SU-DHL-6 (cell line): ENCODE measurements around the gene UBE2D4.
"Not testable (repeated sequence)": the region's sequence is repeated elsewhere in the genome, so short reads cannot be mapped to it uniquely, and the experiment has no call there.

Source experiments
- H2AFZ ChIP-seq: fragments of 200-600 bp; sonication (generic); 2 replicates; pipeline ENCODE4 v1.6.1; 2014; ENCODE audit warnings: low read depth, mild to moderate bottlenecking, moderate library complexity, mixed read lengths, antibody characterized with exemption, low read length; ENCODE audit not compliant: severe bottlenecking
- H3F3A ChIP-seq: fragments of 200-600 bp; shearing (Covaris generic); 2 replicates; pipeline ENCODE4 v1.6.0; 2016; ENCODE audit warnings: antibody characterized with exemption, mild to moderate bottlenecking; ENCODE audit not compliant: insufficient read depth
- H3K27ac ChIP-seq: fragments of 200-600 bp; sonication (generic); 2 replicates; pipeline ENCODE4 v1.5.1; 2016; ENCODE audit warnings: low read depth, mild to moderate bottlenecking, low read length, moderate library complexity, mixed read lengths
- H3K27me3 ChIP-seq: fragments of 200-600 bp; sonication (generic), shearing (Covaris generic); 2 replicates; pipeline ENCODE4 v1.6.0; 2014; ENCODE audit warnings: mild to moderate bottlenecking, low read length
- H3K36me3 ChIP-seq: fragments of 200-600 bp; sonication (generic); 2 replicates; pipeline ENCODE4 v1.6.1; 2014; ENCODE audit warnings: mild to moderate bottlenecking, low read length, mixed read lengths
- H3K4me2 ChIP-seq: fragments of 300-600, 200-600 bp; shearing (Covaris generic), sonication (generic); 2 replicates; pipeline ENCODE4 v1.6.0; 2014; ENCODE audit warnings: low read length, low read depth, mild to moderate bottlenecking; ENCODE audit not compliant: poor library complexity, severe bottlenecking
- H3K4me3 ChIP-seq: fragments of 200-600 bp; sonication (generic); 2 replicates; pipeline ENCODE4 v1.5.1; 2014; ENCODE audit warnings: antibody characterized with exemption, low read length, mild to moderate bottlenecking, mixed read lengths; ENCODE audit not compliant: insufficient read depth, poor library complexity, severe bottlenecking
- H3K79me2 ChIP-seq: fragments of 200-600 bp; sonication (generic); 2 replicates; pipeline ENCODE4 v1.6.1; 2014; ENCODE audit warnings: mild to moderate bottlenecking, low read length, moderate library complexity; ENCODE audit not compliant: insufficient read depth
- H3K9ac ChIP-seq: fragments of 200-600 bp; sonication (generic); 2 replicates; pipeline ENCODE4 v1.7.0; 2014; ENCODE audit warnings: mild to moderate bottlenecking, low read length
- H3K9me2 ChIP-seq: fragments of 200-600 bp; sonication (generic); replicated peaks from 2 replicates; pipeline ENCODE4 v1.6.1; 2014; ENCODE audit warnings: low read length; ENCODE audit not compliant: insufficient read depth
- H3K9me3 ChIP-seq: fragments of 200-600 bp; sonication (generic); 2 replicates; pipeline ENCODE4 v1.6.1; 2014; ENCODE audit warnings: low read length, mixed read lengths; ENCODE audit not compliant: insufficient read depth
- H4K20me1 ChIP-seq: fragments of 200-600 bp; sonication (generic); 2 replicates; pipeline ENCODE4 v1.6.1; 2014; ENCODE audit warnings: low read depth, mild to moderate bottlenecking, antibody characterized with exemption, low read length, moderate library complexity, mixed read lengths
- CTCF ChIP-seq: fragments of 200-600 bp; sonication (generic); IDR thresholded peaks from one replicate; pipeline ENCODE4 v1.5.1; 2017; ENCODE audit warnings: antibody characterized with exemption, mild to moderate bottlenecking, low read length, moderate library complexity; ENCODE audit not compliant: insufficient read depth, poor library complexity, severe bottlenecking
- EZH2phosphoT487 ChIP-seq: fragments of 200-600 bp; sonication (generic), shearing (Covaris generic); conservative IDR thresholded peaks from 2 replicates; pipeline ENCODE4 v1.6.1; 2018; ENCODE audit warnings: mild to moderate bottlenecking, antibody characterized with exemption, low read length, moderate library complexity, mixed read lengths

The UBE2D4 gene

GRCh38 chr7:43890468-43890867 is 35.8 kb upstream of the UBE2D4 start:
- Histone ChIP-seq H4K20me1 (no peaks in the 10 kb centered on the region), H3K4me3 (no peak overlapping the region), H3K9me3 (no peaks in the 10 kb centered on the region), H3K9ac (no peak overlapping the region), H3K27ac (no peak overlapping the region), H3K9me2 (no peaks in the 10 kb centered on the region), H3K79me2 (peaks cover 7% of the 10 kb centered on the region; the same call in 1 of the 2 replicates), H3F3A (0 out of 2 replicates have a peak, but pooled peaks cover 4% of the 10 kb centered on the region), H2AFZ (no peak overlapping the region), H3K27me3 (no peaks in the 10 kb centered on the region), H3K4me2 (no peak overlapping the region), H3K36me3 (no peaks in the 10 kb centered on the region)
- TF ChIP-seq EZH2phosphoT487 (no peak), CTCF (no peak)

GRCh38 chr7:43891069-43891955 is 34.9 kb upstream of the UBE2D4 start:
- Histone ChIP-seq H3K79me2 (peaks cover 7% of the 10 kb centered on the region; the same call in 1 of the 2 replicates), H4K20me1 (no peaks in the 10 kb centered on the region)
- TF ChIP-seq CTCF (no peak), EZH2phosphoT487 (no peak)

GRCh38 chr7:43895847-43896415 is 30.3 kb upstream of the UBE2D4 start:
- Histone ChIP-seq H3K36me3 (no peaks in the 10 kb centered on the region), H3K27ac (no peak overlapping the region), H4K20me1 (no peaks in the 10 kb centered on the region), H2AFZ (no peak overlapping the region), H3K27me3 (no peaks in the 10 kb centered on the region), H3K9ac (no peak overlapping the region), H3K4me3 (no peak overlapping the region), H3K4me2 (no peak overlapping the region), H3K9me3 (no peaks in the 10 kb centered on the region), H3K79me2 (peaks cover 7% of the 10 kb centered on the region; the same call in 1 of the 2 replicates), H3K9me2 (no peaks in the 10 kb centered on the region), H3F3A (no peaks in the 10 kb centered on the region)
- TF ChIP-seq CTCF (no peak), EZH2phosphoT487 (no peak)

More at GRCh38 chr7:43891069-43891955, 34.9 kb upstream of the UBE2D4 start:
- H3K27ac ChIP-seq, result no peak overlapping the region
- no peaks in the 10 kb centered on the region for H3K27me3 ChIP-seq
- H3K9me3 ChIP-seq, result no peaks in the 10 kb centered on the region
- no peak overlapping the region for H3K4me3 ChIP-seq
- H2AFZ ChIP-seq, result no peak overlapping the region
- H3K36me3 ChIP-seq, result no peaks in the 10 kb centered on the region
- no peak overlapping the region for H3K9ac ChIP-seq
- H3K9me2 ChIP-seq, result no peaks in the 10 kb centered on the region
- H3K4me2 ChIP-seq, result no peak overlapping the region
- H3F3A ChIP-seq, result 0 out of 2 replicates have a peak, but pooled peaks cover 4% of the 10 kb centered on the region

- H2AFZ ChIP-seq, H3K4me3 ChIP-seq, H3K27me3 ChIP-seq, H3F3A ChIP-seq, H3K36me3 ChIP-seq, H3K79me2 ChIP-seq, H3K9me3 ChIP-seq, H4K20me1 ChIP-seq, H3K4me2 ChIP-seq, H3K9me2 ChIP-seq, H3K27ac ChIP-seq, H3K9ac ChIP-seq: not testable (repeated sequence)
Observed at GRCh38 chr7:43898571-43898970, 27.7 kb upstream of the UBE2D4 start.
